NCI-H748 (cell line): ENCODE data around the gene CDK5R1.
"Not testable (repeated sequence)": the region's sequence is repeated elsewhere in the genome, so short reads cannot be mapped to it uniquely, and the experiment has no call there.

Source experiments
- DNase-seq: peaks from one replicate; lab custom pipeline; 2025; ENCODE audit not compliant: unreplicated experiment; lab: John Stamatoyannopoulos, UW

The CDK5R1 gene

DNA sequence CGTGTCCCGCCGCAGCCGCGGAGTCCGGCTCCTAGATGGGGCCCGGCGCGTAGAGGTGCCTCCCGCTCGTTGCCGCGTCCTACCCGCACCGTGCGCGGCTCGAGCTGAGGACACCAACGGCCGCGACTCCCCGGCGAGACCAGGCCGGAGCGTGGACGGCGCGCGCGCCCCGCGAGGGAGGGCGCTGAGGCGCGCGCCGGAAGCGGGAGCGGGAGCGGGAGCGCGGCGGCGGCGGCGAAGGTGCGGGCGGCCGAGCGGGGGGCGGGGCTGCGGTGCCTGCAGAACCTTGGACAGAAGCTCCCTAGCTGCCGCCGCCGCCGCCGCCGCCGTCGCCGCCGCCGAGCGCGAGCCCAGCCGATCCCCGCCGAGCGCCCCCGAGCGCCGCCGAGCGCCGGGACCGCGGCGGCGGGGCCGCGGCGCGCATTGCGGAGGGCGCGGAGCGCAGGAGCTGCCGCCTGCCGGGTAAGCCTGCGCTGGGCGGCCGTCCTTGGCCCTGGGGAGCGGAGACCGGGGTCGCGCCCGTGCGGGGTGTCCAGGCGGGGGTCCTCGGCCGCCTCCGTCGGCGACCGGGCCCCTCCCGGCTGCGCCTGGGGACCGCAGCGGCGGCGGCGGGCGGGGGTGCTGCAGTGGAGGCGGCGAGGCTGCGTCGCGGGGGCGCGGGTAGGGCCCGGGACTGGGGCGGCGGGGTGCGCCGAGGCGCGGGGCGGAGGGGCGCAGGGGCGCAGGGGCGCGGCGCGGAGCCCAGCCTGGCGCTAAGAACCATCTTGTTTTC is at the start of gene CDK5R1:
Gene CDK5R1 (plus strand): TSS at position 293 of the 772 bp plus-strand sequence. CDS start 628 bp downstream, outside the sequence.
- peak; percentile 91 for DNase-seq

DNA sequence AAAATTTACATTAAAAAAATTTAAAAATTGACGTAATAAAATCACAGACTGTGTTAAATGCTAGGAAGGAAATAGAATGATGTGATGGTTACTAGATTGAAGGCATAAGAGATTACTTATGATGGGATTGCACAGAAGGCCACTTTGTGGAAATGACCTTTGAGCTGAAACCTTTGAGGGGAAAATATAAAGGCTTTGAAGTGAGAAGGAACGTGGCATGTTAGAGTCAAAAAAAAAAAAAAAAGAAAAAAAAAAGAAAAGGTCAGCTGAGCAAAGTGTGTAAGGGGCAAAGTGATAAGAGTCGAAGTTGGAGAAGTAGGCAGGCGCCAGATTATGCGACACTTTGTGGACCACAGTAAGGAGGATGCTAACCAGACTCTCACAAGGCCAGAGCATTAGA is 46.1 kb upstream of the CDK5R1 start:
- DNase-seq = no peak

DNA sequence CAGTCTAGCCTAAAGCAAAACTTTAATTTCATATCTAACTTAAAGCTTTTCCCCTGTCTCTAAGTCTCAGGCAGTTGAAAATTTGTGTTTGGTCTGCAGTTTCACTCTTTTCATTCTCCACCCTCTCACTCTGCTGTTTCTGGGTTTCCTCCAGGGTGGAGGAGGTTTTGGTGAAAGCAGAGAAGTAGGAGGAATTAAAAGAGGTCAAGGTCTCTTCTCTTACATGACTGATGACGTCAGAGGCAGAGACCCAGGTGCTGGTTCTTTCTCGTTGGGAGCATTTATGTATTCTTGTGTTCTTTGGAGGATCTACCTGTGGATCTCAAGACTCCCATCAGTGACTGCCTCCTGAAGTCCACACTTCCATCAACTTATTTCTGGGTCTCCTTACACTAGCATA is 44.9 kb upstream of the CDK5R1 start:
- DNase-seq = no peak

DNA sequence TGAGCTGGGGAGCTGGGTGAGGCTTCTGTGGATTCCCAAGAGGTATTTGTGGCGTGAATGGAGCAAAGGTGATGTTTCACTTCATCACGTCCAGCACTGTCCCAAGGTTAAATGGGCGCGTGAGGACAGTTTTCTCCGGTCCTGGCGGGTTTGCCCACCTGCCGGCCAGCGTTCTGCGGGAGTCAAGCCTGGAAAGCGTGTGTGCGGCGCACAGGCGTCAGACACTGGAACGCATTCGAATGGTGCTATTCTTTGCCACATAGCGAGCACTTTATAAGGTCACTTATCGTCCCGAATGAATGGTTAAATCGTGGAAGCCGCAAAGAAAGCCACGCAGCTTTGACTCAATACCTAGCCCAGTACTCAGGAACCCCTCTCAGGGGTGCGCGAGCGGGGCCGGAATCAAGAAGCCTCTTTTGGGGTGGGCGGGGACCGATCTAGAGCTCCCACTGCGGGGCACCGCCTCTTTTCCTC is 42.9 kb upstream of the CDK5R1 start:
- peak; percentile 78 for DNase-seq

DNA sequence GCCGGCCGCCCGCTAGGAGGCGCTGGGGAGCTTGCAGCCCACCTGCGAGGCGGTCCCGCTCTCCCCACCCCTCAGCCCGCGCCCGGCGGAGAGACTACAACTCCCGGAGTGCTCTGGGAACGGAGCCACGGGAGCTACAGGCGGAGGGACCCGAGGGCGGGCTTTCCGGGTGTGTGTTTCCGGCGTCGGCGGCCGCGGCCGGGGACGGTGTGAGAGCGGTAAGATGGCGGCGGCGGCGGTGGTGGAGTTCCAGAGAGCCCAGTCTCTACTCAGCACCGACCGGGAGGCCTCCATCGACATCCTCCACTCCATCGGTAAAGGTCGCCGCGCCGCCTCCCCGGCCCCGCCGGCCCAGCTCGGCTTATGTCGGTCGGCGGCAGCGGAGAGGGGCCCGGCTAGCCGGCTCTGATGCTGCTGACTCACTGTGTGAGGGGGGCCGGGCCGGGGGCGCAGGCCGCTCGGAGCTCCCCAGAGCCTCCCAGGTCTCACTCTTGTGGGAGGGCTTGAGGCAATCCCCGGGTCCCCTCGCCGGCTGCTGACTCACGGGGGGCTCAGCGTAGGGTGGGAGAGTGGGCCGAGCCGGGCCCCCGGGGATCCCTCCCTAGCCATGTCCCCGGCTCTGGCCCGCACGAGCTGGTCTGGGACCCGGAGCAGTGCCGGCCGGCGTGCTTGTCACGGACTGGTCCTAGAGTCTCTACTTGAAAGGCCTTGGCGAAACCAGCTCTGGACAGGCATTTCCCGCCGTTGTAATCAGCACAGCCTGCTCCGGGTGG is 42.3 kb upstream of the CDK5R1 start, which contains the start of gene PSMD11:
Gene PSMD11 (plus strand): TSS at position 210 of the 773 bp plus-strand sequence. CDS start 14 bp downstream, at position 224.
- DNase-seq = peak; percentile 97

DNA sequence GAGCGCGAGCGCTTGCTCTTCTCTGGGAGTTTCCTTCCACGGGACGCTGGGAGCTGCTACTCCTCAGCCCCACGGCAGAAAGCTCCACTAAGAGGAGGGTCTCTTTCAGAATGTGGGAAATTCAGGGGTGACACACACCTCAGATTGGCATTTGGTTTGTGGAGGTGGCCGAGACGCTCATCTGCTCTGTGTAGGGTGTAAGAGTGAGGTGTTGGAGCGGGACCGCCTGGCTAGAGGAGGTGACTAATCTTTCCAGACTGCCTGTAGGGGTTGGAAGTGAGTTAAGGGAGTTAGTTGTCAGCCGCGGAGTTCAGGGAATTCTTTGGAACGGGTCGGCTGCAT is 41.7 kb upstream of the CDK5R1 start:
- peak; percentile 9 for DNase-seq

DNA sequence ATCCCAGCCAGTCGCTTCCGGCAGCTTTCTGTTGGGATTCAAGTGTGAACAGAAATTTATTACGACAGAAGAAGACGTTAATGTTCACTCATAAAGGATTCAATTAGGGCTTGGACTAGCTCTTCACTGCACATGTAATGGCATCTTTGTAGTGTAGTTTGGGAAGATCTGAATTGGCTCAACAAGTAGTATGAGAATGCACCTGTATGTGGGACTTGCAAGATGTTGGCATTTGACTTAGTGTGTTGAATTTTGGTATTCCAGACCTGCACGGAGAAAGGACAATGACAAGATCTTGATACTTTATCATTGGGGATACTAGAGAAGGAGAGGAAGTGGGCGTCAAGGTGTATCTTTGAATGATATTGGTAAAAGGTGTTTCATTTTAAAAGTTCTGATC is 41.3 kb upstream of the CDK5R1 start:
- no peak for DNase-seq

DNA sequence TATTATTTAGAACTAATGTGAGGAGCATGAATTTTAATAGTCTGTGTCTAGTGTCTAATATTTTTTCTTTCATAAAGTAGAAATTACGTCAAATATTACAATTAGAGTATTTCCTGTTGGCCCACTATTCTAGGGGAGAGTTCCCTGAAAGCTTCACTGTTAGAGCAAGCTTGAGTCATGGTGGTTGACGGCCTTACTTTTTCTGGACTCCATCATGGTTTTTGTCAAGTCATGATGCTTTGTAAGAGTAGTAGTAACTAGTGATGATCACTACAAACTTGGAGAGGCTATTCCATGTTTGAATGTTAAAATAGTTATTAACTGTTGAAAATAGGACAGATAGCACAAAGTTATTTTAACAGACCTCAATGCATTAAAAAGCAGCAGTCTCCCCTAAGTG is 40.8 kb upstream of the CDK5R1 start:
- DNase-seq = no peak

DNA sequence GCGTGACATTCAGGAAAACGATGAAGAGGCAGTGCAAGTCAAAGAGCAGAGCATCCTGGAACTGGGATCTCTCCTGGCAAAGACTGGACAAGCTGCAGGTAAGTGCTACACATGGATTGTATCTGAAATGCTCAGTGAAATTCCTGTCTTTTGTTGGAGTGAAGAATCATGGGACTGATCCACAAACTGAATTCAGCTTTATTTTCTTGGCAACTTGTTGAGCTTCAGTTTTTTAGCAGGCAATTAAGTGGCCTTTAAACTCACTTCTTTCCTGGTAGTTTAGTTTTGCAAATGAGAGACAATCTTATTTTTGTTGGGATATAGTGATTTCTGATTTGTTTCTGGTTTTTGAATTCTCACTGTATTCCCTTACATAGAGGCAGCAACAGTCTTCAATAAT is 39.8 kb upstream of the CDK5R1 start:
- DNase-seq = no peak

DNA sequence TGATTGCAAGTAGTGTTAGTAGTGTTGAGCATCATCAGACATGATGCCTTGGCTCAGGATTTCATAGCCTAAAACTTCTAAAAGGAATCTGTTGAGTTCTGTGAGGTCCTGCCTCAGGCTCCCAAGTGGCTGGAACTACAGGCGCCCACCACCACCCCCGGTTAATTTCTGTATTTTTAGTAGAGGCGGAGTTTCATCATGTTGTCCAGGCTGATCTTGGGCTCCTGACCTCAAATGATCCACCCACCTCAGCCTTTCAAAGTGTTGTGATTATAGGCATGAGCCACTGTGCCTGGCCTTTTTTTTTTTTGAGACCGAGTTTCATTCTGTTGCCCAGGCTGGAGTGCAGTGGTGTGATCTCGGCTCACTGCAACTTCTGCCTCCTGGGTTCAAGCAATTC is 36.8 kb upstream of the CDK5R1 start:
- no peak for DNase-seq

DNA sequence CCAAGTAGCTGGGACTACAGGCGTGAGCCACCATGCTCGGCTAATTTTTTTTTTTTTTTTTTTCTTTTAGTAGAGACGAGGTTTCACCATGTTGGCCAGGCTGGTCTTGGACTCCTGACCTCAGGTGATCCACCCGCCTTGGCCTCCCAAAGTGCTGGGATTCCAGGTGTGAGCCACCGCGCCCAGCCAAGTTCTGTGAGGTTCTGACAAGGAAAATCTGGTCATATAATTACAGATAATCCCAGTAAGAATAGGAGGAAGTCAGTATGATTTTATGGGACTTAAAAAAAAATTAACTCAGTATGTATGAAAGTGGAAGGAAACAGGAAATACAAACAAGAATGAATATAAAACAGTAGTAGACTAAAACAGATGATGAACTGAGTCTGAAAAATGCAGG is 36.4 kb upstream of the CDK5R1 start:
- not testable (repeated sequence) for DNase-seq

DNA sequence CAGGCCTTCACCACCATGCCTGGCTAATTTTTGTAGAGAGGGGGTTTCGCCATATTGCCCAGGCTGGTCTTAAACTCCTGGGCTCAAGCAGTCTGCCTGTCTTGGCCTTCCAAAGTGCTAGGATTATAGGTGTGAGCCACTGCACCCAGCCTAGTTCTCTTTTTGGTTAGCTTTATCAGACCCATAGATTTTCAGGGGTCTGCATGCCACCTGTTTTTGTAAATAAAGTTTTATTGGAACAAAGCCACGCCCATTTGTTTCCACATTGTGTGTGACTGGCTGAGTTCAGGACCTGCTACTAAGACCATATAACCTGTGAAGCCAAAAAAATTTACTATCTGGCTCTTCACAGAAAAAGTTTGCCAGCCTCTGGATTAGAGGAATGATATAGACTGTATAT is 34.9 kb upstream of the CDK5R1 start:
- DNase-seq = no peak

DNA sequence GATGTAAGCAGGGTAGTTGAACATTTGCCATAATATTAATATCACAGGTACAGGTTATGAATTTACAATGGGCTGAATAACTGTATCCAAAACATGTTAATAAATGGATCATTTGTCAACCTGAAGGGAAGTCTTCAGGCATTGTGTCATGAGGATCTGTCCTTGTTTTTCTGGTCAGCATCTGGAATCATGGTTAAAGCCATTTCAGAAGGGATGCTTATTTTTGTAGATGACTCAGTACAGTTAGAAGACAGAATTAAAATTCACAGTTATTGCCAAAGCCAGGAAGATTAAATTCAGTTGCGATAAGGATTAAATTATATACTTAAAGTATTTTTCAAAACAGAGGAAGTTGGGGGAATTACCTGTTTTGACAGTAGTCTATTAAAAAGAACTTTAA is 34.5 kb upstream of the CDK5R1 start:
- DNase-seq = no peak

DNA sequence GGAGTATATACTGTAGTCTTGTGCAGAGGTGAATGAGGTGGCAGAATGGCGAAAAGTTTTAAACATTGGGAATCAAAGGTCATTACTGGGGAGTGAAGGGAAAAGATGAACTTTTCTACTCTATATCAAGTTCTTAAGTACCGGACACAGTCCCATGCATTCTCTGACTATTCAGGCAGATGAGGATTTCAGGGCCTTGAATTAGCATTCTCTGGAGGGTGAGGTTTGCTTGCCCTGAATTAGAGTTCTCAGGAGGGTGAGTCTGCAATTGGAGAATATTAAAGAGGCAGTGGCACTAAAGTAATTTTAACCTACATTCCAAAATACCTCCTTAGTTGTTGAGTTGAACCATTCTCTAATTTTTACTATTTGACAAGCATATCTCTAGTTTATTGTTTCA is 33.4 kb upstream of the CDK5R1 start:
- DNase-seq = no peak

DNA sequence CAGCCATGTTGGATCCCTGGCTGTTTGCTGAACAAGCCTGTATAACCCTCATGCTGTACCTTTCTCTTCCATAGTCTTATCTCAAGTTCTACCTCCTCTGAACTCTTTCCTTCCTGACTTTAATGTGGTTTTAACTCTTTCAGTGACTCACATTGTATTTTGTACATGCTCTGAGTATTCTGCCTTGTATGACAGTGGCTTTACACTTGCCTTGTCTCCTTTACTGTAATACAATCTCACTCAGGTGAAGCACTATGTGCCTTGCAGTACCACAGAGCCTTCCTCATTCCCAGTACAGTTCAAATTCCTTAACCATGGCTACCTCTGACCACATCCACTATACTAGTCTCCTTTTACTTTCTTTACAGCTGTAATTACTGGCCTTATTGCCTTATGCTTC is 28.4 kb upstream of the CDK5R1 start:
- no peak for DNase-seq

DNA sequence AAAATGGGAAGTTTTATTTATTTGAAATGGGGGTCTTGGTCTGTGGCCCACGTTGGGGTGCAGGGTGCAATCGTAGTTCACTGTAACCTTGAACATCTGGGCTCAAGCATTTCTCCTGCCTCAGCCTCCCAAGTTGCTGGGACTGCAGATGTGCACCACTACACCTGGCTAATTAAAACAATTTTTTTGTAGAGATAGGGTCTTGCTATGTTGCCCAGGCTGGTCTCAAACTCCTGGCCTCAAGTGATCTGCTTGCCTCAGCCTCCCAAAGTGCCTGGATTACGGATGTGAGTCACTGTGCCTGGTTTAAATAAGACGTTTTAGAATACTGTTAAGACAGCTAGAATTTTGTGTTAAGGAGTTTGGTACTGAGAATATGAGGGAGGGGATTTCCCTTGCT is 26.7 kb upstream of the CDK5R1 start:
- DNase-seq = no peak

DNA sequence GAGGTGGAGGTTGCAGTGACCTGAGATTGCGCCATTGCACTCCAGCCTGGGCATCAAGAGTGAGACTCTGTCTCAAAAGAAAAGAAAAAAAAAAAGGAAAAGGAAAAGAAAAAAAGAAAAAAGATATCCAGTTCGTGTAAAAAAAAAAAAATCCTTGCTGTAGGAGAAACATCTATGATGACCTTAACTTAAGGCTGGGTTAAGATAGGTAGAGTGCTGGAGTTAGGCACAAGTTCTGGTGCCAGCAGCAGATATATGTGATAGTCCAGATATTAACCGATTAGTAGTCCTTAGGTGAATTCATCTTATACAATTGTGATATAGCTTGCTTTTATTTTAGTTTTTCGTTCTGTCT is 25.3 kb upstream of the CDK5R1 start:
- no peak for DNase-seq

DNA sequence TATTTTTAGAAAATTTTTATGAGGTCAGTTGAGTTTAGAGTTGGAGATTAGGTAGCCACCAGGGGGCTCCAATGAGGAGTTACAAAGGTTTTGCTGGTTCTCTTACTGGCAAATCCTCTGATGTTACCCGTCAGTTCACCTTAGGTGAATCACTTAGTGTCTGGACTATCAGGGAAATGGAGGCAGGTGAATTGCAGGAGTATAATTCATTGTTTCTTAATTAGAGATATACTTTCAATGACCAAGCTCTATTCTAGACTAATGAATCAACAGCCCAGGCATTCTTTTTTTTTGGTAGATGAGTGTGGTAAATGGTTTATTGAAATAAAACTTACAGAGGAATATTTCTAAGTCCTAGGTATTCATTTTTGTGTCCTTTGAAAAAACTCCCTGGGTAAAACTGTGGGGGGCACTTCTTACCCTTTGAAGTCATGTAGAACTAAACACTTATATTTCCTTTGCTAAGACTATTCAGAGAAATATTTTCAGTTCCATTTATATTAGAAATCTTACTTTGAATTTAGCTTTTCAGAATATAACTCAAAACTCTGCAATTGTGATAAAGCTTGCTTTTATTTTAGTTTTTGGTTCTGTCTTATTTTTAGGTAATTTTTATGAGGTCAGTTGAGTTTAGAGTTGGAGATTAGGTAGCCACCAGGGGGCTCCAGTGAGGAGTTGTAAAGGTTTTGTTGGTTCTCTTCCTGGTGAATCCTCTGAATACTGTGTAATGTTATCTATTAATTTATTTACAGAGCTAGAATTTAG is 24.8 kb upstream of the CDK5R1 start:
- DNase-seq = peak; percentile 64

DNA sequence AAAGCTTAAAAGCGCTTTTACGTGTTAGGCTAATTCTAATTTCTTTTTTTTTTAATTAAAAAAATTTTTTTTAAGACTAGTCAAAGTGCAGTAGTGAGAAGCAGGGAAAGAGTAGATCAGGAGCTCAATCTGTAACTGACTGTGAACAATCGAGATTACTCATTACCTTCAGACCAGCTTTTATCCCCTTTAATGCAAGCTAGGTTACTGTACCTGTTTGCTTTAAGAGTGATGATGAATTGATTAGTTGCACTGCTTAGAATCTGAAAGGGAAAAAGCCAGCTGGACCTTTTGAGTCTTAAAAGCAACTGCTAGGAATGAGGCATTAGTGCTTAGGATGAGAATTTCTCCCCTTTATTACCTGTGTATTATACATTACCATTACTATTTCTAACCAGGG is 23.5 kb upstream of the CDK5R1 start:
- DNase-seq = no peak

DNA sequence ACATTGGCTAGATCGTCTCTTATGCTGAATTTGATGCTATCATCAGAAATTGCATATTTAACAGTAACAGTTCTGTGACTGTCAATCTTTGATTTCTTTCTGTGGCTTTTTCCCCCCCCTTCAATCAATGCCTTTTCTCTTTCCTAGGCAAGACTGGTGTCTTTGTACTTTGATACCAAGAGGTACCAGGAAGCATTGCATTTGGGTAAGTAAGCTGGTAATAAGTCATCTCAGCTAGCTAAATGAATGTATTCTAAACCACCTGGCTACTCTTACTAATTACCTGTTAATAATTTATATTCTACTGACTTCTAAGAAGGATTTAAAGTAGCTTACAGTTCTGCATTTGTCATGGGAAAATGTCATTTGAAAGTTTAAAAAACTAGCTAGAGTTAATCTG is 22.4 kb upstream of the CDK5R1 start:
- no peak for DNase-seq

DNA sequence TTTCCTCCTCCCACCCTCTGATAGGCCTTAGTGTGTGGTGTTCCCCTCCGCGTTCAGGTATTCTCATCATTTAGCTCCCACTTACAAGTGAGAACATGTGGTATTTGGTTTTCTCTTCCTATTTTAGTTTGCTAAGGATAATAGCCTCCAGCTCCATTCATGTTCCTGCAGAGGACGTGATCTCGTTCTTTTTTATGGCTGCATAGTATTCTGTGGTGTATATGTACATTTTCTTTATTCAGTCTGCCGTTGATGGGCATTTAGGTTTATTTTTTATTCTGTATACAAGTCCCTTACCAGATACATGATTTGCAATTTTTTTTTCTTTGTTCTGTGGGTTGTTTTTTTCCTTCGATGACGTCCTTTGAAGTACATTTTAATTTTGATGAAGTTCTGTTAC is 18.8 kb upstream of the CDK5R1 start:
- no peak for DNase-seq
